DLD1 (cell line): Measurements from ENCODE around the gene IBA57.
"Not testable (repeated sequence)": the region's sequence is repeated elsewhere in the genome, so short reads cannot be mapped to it uniquely, and the experiment has no call there.

Experiments
- in situ Hi-C: cut with HindIII; loops from 2 replicates; pipeline ENCODE4 v1.10.0; 2017; ENCODE audit warnings: low sequenced_read_pairs

IBA57 gene

GRCh38 chr1:228224198-228225164 lies 58.9 kb downstream of the IBA57 start:
- in situ Hi-C loops: no loop called here

DNA sequence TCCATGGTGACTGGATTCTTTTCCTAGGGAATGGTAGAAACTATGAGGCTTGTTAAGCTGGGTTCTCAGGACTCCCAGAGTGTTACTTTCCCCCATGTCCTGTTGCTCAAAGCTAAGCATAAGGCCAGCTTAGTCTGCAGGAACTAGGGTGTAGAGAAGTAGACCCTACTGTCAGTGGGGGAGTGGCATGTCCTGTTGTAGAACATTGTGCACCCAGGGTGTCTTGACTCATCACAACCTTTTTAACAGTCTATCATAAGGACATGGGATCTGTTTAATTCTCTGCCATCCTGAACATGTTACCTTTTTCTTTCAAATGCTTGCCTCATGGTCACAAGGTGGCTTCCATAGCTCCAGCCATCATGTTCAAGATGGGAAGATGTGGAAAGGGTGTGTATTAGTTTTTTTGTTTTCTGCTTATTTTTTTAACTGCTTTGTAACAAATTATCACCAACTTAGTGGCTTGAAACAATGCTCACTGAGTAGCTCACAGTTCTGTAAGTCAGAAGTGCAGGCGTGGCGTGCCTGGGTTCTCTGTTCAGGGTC lies 59.6 kb downstream of the IBA57 start:
- in situ Hi-C loops: no loop called here

GRCh38 chr1:228225740-228226139 lies 60.1 kb downstream of the IBA57 start:
- in situ Hi-C loops: no loop called here

DNA sequence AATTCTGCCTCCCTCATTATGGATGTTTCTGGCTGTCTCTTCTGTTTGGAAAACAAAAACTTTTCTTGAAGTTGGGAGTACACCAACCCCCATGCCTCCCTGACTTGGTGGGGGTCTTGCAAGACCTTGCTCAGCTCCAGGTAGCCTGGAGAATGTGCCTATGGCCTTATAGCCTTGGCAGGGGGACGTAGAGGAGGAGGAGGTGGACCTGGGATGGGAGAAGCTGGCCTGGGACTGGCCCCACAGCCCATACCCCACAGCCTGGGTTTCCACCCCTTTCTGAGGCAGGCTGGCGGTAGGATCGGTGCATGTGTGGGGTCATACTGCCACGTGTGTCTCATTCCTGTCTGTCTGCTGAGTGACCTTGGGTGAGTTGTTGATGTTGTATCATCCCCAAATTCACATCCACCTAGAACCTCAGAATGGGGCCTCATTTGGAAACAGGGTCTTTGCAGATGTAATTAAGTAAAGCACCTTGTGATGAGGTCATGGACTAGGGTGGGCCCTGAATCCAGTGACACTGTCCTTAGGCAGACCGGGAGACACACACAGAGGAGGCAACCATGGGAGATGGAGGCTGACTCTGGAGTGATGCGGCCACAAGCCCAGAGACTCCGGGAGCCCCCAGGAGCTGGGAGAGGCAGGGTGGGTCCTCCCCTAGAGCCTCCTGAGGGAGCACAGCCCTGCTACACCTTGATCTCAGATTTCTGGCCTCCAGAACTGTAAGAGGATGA lies 60.7 kb downstream of the IBA57 start:
- in situ Hi-C loops: no loop called here

DNA sequence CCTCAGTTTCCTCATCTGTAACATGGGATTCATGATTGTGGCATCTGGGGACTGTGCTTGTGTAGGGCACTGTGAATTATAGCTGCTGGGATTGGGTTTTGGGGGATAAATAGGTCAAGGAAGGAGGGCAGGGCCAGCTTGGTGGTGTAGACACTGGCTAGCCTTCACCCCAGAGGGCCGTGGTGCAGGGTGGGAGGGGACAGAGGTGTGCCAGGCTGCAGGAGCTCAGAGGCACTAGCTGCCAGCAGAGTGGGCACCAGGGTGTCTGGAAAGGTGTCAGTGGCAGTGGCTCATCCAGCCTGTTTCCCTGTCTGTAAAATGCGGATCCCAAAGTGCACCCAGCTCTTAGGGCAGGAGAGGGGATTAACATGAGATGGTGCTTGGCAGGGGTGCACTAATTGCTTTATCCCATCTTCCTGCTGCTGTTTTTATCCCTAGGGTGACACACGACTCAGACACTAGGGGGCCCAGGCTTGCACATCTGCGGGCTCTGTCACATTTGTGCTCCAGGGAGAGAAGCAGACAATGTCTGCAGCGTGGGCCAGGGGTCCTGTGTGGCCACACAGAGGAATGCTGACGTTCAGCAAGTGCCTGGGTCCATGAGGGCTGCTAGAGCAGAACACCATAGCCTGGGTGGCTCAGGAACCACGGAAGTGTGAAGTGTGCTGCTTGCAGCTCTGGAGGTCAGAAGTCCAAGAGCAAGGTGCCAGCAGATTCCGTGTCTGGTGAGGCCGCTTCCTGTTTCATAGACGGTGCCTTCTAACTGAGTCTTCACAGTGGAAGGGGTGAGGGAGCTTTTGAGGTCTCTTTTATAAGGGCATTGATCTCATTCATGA lies 61.6 kb downstream of the IBA57 start:
- in situ Hi-C loops: no loop called here

DNA sequence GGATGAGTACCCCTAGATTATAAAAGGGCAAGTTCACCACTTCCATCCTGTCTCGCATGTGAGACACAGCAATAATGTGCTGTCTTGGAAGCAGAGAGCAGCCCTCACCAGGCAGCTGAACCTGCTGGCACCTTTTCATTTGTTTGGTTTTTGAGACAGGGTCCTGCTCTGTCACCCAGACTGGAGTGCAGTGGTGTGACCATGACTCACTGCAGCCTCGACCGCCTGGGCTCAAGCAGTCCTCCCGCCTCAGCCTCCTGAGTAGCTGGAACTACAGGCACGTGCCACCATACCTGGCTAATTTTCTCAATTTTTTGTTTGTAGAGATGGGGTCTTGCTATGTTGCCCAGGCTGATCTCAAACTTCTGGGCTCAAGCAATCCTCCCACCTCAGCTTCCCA lies 62.5 kb downstream of the IBA57 start:
- in situ Hi-C loops: not testable (repeated sequence)

DNA sequence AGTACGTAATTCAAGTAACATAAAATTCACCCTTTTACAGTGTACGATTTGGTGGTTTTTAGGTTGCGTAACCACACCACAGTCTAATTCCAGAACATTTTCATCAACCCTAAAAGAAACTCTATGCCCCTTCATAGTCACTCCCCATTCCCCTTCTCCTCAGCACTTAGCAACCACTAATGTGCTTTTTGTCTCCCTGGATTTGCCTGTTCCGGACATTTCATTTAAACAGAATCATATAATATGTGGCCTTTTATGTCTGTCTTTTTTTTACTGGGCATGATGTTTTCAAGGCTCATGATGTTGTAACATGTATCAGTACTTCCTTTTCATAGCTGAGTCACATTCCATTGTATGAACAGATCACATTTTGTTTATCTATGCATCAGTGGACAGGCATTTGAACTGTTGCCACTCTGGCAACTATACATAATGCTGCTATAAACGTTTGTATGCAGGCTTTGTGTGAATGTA lies 63.0 kb downstream of the IBA57 start:
- in situ Hi-C loops: no loop called here

DNA sequence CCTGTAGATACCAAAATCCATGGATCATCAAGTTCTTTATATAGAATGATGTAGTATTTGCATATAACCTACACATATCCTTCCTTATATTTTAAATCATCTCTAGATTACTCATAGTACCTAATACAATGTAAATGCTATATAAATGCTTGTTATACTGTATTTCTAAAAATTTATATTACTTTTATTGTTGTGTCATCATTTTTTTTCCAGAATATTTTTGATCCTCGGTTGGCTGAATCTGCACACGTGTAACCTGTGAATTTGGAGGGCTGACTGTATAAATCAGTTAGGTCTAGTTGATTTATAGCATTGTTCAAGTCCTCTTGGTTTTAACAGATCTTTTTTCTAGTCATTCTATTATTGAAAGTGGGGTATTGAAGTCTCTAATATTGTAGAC lies 65.6 kb downstream of the IBA57 start:
- in situ Hi-C loops: no loop called here
